HT-29 (cell line): ENCODE results near the gene DUSP3. TPM values are rescaled to one million over a fixed set of nuclear protein-coding genes. Genes with fewer than 3 reads are reported as not detected.

Source experiments
- DNase-seq: peaks from one replicate; pipeline ENCODE4 v3.0.0-alpha.2; 2015; ENCODE audit warnings: low spot score
- total RNA-seq: library from RNA; depleted of rRNA; stranded (reverse); fragments of >200 nt; shearing (Covaris generic); gene quantifications from 2 replicates; pipeline ENCODE4 v1.2.3, GENCODE V29; 2014; rRNA removed

DUSP3 gene
- total RNA-seq = 40.2 and 40.8 TPM in 2 replicates

DNA sequence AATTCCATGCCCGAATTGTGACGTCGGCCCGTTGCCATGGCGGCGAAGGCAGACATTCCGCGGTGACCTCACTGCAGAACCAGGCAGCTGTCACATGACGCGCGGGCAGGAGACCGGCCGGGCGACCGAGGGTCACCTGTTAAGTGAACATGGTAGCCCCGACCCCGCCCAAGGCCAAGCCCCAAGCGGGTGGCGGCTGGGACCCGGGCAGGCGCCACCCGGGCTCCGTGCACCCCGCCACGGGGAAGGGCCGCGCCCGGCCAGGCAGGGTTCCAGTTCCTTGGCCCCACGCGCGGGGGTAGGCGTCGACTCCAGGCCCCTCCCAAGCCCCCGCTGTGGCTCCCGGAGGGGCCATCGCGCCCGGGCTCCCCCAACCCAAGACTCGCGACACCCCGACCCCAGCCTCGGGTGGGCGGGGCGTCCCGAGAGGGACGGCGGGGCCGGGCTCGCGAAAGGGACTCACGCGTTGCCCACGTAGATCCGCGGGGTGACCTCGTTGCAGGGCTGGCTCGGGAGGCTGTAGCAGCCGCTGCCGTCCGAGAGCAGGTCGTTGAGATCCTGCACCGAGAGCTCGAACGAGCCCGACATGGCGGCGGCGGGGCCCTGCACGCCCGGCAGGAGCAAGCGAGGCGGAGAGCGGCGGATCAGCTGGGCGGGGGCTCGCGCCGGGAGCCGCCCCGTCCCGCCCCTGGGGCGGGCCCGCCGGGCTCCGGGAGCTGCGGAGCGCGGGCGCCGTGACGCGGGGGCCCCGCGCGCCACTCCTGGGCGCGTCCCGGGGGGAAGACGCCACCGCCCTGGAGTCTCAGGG is at the start of gene DUSP3:
Gene DUSP3, minus strand, starts transcription at position 641 of the 808 bp plus-strand sequence. Its CDS starts 53 bp downstream, at position 588.
- peak; percentile 93 for DNase-seq

DNA sequence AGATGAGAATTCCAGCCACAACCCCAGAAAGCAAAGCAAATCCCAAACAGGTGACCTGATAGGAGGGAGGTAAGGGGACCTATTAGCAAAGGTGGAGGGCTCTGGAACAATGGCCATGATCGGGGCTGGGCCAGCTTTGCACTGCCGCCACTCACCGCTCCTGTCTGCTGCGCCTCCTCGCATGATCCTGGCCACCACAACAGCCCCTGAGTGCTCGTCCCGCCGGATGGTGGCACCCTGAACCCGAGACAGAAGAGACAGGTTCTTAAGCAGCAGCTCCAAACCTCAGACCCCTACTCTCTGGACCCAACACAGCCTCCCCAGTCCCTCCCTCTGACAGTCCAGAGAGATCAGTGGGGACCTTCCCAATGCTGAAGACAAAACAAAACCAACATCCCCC is 48.8 kb upstream of the DUSP3 start:
- DNase-seq = no peak

DNA sequence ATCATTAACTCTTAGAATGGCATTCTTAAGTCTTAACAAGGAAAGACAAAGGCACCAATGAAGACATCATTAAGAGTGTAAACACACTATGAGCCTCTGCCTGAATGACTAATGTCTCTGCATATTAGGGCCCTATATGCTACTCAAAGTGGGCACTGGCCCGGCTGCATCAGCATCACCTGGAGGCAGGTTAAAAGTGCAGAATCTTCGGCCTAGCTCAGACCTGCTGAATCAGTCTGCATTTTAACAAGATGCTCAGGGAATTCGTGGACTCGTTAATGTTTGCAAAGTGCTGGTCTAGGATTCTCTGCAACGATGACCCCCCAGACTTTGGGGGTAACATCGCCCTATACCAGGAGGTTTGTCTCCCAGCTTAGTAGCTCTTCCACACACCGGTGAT is 47.4 kb upstream of the DUSP3 start:
- no peak for DNase-seq

DNA sequence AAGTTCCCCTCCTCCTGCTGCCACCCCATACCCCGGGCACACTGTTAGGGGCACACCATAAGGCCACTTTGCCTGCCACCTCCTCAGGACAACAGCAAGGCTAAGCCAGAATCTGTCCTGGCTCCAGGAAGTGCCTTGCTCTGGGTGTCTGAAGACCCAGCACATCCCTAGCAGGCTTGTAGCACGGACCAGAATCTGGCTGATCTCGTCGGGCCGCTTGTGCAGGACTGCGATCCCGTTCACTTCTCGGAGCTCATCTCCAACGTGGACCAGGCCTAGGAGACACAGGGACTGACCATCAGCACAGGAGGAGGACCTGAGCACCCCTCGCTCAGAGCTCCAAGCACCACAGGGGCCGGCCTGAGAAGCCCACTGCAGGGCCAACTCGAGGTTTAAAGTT is 46.8 kb upstream of the DUSP3 start:
- no peak for DNase-seq

DNA sequence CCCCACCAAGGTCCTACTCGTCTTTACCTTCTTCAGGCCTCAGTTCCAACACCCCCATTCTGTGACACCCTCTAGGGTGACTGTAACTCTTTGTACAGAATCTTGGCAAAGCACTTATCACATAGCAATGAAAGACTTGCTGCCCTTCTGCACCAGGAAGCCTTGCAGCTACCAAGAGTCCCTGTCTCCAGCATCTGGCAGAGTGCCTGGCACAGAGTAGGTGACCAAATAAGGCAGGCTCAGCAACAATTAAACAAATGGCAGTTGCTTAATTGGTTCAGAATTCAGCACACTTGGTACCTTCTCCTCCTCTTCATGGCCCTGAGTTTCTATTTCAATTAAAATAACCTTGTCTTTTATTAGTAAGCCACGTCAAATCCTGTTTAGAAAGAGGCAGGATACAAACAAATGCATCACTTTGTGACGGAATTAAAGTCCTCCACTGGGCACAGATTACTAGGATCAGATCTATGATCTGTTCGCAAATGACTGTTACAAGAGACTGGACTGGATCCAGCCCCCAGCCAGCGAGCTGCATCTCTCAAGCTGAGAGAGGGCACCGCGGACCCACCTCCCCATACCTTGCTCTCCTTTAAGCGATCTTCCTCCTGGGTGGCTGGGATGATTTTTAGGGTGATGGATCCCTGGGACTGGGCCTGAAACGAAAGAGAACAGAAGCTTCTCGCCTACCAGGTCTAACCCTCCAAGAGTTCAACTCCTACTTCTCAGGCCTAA is 44.7 kb upstream of the DUSP3 start:
- DNase-seq = no peak

DNA sequence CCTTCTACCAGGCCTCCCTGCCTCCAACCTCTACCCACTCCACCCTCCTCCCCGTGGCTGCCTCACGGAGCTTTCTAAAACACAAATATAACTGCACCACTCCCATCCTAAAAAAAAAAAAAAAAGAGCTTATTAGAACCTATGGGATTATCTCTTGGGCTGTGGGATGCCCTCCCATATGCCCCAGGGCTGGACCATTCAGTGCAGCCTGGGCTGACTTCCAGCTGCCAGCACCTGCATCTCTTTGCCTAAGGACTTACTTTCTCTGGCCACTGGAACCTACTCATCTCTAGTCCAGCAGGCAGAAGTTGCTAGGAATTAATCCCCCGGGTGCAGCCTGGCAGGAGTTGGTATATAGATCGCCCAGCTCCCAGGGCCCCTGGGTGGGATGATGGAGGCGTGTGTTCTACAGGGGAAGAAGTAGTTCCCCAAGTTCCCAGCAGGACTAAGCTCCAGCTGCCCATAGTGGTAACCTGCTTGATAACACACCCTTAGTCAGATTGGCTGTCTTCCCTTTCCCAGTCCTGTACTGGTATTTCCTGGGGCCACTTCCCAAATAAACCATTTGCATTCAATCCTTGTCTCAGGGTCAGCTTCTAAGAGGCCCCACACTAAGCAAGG is 43.9 kb upstream of the DUSP3 start:
- DNase-seq = no peak

DNA sequence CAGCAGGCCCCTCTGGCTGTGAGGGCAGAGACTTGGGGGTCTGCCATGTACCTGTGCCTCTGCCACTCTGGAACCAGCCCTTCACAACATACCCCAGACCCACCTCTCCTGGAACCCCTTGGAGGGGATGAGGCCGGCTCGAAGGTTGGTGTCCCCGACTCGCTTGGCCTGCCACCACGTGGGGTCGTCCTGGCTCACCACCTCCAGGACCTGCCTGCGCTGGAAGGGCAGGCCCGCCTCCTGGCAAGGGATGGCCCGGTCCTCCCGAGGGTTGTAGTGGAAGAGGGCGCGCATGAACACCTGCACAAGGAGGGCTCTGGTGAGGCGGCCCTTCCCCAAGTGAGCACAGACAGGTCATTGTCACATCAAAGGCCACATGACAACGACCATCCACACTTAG is 42.0 kb upstream of the DUSP3 start:
- DNase-seq = no peak

DNA sequence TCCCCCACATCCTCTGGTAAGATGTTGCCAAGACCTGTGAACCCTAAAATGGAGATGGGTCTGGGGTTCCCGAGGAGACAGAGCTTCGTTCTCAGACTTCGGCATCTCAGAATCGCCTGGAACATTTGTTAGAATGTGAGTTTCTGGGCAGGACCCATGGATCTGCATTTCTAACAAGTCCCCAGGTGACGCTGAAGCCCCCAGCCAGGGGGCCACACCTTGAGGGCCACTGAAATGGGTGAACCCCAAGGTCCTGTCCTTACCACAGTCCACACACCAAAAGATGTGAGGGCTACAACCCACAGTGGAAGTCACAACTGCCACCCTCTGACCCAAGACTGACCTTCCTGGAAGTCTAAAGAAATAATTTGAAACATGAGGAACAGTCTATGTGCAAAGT is 40.2 kb upstream of the DUSP3 start:
- no peak for DNase-seq

DNA sequence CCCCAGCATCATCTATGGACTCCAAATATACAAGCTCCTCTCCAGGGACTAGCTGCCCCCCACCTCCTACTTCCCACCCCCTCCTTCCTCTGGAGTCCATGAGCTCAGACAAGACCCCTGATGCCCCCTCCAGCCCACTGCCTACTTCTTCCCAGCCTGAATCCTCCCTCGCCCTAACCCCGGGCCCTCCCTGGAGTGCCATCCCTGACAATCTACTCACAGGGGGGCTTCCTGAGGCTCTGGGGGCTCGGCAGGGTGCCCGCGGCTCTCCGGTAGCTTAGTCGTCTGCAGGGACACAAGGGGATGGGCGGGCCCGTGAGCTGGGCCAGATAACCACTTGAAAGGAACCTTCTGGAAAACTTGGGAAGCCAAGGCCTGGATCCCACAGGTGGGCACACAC is 39.0 kb upstream of the DUSP3 start:
- DNase-seq = no peak

DNA sequence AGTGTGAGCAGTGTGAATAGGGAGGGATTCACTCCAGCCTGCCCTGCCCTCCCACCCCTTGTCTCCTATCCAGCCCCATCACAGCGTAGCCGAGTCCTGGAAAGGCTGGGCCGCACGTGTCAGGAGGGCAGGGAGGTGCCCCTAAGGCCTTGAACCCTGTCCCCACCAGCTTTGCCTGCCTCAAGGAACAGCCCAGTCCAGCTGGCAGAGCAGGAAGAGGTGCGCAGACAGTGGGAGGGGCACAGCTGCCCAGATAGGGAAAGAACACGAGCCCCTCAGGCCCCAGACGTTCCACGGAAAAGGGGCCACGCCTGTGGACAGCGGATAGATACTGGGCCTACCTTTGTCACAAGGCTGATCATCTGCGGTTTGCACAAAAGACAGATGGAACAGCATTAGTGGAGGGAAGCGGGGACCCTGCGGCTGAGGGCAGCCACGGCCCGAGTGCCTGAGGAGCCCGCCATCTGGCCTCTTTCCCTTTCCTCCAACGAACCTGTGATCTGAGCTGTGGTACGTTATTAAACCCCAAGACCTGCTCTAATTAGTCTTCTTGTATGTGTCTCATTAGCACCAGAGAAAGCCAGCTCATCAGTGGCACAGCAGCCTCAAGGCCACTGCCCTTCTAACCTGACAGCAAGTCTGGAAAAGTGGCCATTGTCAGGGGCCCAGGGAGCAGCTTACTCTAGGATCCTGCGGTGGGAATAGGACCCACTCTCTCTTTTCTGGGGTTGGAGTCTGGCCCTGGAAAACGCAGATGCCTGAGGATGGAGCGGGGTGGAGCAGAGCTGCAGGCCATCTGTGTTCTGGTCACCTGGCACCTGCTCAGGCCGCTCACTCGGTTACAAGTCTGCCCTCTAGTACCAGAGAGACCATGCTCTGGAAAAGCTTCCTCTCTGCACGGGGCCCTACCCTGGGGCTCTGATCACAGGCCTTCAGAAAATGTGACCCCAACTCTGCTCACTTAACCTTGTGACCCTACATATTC is 37.9 kb upstream of the DUSP3 start:
- no peak for DNase-seq

DNA sequence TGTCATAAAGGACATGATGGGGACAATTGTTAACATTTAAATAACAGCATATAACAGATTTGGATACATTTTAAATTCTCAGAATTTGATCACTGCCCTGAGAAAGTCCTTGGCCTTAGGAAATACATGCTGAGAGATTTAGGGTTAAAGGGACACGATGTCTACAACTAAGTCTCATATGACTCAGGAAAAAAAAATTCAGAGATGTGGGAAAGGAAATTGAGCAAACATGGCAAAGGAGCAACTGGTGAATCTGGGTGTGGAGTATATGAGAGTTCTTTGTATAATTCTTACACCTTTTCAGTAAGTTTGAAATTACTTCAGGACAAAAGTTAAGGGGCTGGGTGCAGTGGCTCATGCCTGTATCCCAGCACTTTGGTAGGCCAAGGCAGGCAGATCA is 35.9 kb upstream of the DUSP3 start:
- no peak for DNase-seq

DNA sequence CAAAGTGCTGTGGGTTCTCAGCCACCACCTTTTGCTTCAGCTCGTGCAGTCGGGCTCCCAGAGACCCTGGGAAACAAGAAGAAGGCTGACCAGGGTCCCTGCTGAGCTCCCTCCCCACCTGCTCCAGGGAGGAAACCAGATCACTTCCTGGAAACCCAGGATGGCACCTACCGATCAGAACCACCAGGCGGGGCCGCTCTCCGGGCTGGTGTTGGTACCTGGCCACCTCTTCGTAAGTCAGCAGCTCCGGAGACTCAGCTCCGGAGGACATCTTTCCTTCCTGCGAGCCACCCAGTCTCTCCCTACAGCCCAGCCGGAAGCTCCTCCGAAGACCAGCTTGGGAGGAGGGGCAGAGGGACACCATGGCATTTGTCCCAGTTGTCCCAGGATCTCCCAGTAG is 35.2 kb upstream of the DUSP3 start:
- DNase-seq = no peak

DNA sequence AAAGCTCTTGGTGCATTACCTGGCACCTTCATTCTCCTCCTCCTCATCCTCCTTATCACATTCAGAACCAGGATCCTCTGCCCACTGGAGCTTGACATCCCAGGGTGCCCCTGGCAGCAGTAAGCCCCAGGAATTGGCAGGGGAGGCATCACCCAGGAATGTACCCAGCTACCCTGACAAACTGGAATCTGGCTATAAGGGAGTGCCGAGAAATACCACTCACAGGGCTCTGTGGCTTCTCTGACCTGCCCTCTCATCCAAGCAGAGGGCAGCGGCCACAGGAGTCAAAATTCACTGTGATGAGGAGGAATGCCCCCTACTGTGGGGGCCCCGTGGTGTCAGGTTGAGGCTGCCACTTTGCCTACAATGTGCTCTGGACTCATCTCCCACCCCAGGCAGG is 34.6 kb upstream of the DUSP3 start:
- no peak for DNase-seq

DNA sequence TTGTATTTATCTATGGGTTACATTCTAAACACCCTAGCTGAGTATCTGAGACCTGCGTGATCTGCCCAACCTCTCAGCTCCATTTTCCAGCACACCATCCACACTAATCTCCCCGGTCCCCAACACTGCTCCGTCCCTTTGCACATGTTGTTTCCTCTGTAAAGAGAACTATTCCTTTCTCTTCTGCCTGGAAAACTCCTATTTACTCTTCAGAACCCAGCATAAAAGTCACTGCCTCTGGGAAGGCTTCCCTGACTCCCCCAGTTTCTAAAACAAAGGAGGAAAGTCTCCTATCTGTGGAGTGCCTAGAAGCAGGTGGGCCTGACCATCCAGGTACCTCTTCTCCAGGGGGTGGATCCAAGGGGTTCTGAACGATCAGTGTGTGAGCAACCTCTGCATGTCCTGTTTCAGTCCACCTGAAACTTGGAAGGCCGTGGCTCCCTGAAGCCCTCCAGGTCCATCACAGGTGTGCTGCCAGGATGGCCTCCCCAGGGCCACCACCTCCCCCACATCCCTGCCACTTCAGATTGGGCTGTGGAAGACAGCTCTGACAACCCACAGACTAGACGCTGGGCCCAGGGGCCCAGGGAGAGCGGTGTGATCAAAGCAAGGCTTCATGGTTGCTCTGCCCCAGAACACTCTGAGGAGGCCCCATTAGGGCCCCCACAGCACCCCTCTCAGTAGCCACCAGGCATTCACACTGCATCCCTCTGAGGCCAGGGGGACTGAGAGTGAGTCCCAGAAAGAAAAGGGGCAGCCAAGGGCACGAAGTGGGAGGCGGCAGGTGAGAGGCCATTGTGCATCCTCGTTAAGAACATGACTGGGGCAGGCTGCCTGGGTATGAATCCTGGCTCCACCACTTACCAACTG is 33.9 kb upstream of the DUSP3 start:
- no peak for DNase-seq

DNA sequence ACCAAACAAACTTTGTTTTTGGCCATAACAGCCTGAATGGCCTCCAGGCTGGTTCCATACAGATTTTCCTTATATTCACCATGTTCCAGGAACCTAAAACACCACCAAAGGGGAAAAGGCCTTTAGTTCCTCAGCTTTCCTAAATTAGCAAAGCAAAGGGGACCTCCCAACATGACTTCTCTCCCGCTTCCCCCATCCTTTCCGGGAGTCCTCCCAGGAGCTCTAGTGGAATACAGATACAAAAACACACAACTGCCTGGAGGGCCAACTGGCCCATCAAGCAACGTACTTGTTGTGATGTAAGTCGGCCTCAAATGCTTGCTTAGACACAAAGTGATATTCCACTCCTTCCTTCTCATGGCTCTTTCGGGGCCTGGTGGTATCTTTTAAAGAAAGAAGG is 32.0 kb upstream of the DUSP3 start:
- no peak for DNase-seq

DNA sequence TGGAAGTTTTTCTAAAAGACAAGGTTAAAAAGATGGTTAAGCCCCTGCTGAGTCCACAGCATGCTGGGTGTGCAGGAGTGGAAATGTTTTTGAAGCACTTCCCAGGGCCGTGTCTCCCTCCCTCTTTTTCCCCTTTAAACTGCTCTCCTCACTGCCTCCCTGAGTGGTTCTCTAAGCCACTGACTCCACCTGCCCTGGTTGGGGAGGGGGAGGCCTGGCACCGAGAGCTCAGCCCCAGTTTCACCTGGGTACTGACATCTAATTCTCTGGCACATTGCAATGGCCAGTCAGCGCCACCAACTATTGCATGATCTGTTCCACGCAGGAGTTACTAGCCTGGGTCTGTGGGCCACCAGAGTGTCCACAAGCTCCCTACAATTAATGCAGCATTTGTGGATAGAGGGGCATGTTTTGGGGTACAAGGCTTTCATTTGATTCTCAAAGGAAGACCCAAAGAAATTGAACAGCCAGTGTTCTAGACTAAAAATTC is 31.5 kb upstream of the DUSP3 start:
- DNase-seq = no peak

DNA sequence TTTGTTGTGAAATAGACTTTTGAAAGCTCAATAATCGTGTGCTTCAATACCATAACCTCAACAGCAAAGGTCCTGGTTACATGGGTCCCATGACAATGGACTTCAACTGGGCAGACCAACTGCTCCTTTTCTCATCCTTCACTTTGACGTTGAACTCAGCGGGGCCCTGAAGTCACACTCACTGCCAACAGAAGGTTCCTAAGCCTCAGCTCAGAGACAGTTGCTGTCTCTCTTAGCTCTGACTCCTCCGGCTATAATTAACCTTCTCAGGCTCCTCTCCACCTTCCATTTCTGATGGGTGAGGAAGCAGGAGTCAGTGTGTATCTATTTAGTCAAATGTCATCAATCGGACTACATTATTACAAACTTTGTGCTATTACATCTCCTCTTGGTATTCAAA is 30.3 kb upstream of the DUSP3 start:
- no peak for DNase-seq

DNA sequence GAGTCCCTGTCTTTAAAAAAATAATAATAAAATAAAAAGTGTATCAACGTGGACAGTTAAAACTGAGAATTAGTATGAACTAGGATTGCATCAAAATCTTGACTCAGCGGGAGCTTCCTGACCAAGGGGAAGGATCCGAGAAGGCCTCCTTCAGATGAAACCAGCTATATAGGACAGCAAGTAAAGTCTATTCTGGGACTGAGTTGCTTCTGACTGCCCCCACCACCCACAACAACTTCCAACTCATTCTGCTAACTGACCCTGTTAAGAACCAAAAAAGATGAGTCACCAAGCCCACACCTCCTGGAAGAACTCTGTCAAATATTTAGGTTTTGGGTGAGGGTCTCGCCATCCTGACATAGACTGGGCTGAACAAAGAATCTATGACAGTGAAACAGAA is 29.3 kb upstream of the DUSP3 start:
- no peak for DNase-seq

DNA sequence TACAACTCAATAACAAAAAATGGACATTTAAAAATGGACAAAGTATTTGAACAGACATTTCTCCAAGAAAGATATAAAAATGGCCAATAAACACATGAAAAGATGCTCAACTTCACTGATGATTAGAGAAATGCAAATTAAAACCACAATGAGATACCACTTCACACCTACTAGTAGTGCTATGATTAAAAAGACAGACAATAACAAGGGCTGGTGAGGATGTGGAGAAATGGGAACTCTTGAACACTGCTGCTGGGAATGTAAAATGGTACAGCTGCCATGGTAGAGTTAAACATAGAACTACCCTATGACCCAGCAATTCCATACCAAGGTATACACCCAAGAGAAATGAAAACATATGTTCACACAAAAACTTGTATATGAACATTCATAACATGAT is 26.3 kb upstream of the DUSP3 start:
- no peak for DNase-seq

DNA sequence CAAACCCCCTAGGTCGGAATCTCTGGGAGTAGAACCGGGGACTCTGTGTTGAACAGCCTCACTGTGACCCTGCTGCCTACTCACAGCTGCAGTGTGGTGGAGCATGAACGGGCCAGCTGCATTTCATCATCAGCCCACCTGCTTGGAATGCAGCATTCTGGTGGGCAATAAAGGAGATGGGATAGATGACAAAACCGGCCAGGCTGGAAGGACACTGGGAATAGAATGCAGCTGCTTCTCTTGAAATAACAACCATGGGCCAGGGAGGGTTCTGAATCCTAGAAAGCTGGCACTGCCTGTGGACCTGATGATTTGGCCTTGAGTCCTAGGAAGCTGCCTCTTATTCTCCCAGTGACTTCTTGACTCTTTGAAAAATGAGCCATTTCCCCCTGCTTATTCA is 25.0 kb upstream of the DUSP3 start:
- DNase-seq = no peak
